HG02623 (cell line): ENCODE measurements around the gene SASH3.

Experiments
- ATAC-seq: cut with Tn5 transposase; IDR thresholded peaks from one replicate; pipeline ENCODE4 v1.9.1; 2021; ENCODE audit warnings: moderate library complexity; ENCODE audit not compliant: unreplicated experiment

SASH3 gene

DNA sequence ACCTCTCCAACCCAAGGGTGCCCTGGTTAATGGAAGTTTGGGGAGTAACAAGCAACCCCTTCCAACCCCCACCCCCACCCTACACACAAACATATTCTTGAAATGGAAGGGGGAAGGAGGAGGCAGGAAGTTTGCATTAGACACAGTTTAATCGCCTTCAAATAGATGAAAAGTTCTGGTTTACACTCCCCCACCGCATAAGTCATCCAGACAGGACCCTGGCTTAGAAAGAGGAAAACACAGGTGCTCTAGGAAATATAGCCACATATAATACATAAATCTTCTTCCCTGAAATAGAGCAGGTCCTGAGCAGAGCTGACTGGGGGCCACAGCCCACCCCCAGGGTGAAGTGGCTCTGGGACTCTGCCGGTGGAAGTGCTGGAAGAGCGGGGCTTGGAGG, 25.1 kb downstream of the SASH3 start:
- no peak for ATAC-seq

DNA sequence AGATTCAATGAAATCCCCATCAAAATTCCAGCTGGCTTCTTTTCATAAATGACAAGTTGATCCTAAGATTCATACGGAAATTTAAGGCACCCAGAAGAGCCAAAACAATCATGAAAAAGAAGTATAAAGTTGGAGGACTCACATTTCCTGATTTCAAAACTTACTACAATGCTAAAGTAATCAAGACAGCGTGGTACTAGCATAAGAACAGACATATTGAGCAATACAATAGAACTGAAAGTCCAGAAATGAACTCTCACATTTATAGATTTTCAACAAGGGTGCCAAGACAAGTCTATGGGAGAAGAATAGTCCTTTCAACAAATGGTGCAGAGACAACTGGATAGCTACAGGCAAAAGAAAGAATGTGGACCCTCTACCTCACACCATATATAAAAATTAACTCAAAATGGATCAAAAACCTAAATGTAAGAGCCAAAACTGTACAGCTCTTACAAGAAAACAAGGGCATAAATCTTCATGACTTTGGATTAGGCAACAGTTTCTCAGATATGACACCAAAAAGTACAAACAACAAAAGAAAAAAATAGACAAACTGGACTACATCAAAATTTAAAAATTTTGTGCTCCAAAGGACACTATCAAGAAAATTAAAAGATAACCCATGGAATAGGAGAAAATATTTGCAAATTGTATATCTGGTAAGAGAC, 28.5 kb downstream of the SASH3 start:
- ATAC-seq: no peak

DNA sequence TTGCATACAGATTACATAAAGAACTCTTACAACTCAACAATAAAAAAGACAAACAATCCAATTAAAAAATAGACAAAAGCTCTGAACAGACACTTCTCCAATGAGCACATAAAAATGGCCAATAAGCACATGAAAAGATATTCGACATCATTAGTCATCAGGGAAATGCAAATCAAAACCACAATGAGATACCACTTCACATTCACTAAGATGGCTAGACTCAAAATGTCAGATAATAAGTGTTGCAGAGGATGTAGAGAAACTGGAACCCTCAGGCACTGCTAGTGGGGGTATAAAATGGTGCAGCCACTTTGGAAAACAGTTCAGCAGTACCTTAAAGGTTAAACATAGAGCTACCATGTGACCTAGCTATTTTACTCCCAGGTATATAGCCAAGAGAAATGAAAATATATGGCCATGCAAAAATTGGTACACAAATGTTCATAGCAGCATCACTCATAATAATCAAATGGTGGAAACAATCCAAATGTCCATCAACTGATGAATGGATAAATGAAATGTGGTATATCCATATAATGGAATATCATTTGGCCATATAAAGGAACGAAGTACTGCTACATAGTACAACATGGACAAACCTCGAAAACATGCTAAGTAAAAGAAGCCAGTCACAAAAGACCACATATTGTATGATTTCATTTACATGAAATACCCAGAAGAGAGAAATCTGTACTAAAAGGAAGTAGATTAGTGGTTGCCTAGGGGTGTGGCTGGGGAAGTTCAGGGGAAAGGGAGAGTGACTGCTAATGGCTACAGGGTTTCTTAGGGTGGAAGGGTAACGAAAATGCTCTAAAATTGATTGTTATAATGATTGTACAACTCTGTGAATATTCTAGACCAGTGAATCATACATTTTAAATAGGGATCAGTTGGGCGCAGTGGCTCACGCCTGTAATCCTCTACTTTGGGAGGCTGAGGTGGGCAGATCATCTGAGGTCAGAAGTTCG, 29.4 kb downstream of the SASH3 start:
- ATAC-seq: no peak

DNA sequence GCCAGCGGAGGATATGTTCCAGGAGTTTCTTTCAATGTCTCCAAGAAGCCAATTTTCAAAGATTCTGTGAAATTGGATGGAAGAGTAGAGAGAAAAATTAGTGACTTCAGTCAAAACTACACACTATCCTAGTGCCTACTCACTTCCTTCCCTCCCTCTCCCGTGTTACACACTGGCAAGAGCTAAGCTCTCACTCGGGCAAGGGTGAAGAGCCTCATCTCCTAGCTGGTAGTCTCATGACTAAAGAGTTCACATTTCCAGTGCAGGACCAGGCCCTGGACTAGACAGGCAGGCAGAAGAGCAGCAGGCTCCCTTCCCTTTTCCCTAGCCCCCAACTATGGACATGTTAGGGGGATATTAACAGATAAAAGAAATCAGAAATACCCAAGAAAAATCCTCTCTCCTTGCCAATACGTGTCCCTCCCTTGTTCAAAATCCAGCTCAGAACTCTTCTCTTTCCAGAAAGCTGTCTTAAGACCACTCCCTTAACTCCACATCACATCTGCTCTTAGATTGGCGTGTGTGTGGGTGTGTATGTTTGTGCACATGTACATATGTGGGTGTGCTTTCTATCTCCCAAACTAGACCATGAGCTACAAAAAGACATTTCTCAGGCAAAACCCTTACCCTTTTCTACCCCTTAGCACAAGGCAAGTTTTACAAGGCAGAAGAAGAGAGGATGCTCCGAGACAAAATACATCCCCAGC, 34.1 kb downstream of the SASH3 start:
- ATAC-seq: no peak

DNA sequence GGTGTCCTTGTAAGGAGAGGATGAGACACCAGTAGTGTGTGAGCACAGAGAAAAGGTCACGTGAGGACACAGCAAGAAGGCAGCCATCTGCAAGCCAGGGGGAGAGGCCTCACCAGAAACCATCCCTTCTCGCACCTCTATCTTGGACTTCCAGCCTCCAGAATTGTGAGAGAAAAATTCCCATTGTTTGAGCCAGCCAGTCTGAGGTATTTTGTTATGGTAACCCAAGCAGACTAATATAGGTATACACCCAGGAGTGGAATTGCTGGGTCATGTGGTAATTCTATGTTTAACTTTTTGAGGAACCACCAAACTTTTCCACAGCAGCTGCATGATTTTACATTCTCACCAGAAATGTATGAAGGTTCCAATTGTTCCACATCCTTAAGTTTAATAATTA, 38.4 kb downstream of the SASH3 start:
- no peak for ATAC-seq

DNA sequence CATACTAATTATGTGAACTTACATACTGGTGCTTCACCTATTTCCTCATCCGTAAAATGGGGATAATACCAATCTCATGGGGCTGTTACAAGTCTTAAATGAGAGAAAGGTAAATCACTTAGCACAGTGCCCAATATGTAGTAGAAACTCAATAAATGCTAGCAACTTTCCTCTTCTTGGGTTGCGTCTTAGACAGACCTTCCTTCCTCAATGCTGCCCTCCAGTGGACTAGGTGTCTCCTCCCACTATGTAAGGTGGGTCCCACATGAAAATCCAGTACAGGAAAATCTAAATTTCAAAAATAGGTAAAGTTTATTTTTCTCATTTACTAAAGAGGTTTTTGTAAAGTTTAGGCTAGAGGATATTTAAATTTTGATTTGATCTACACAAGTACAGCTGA, 43.4 kb downstream of the SASH3 start:
- ATAC-seq: no peak

DNA sequence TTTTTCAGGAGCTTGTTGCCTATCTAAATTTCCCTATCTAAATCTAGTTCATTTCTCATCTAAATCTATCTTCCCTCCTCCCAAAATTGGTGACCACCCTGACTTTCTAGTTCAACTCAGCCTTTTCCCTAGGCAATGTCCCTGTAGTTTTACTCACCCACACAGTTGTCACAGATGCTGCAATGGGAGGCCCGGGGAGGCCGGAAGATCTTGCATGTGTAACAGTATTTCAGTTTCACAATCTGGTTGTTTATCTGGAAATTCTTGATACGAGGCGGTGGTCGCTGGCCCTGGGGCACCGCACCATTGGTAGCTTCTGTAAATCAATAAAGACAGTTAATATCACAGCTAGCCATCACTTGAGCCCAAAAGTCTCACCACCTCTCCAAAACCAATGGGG, 43.8 kb downstream of the SASH3 start:
- no peak for ATAC-seq

DNA sequence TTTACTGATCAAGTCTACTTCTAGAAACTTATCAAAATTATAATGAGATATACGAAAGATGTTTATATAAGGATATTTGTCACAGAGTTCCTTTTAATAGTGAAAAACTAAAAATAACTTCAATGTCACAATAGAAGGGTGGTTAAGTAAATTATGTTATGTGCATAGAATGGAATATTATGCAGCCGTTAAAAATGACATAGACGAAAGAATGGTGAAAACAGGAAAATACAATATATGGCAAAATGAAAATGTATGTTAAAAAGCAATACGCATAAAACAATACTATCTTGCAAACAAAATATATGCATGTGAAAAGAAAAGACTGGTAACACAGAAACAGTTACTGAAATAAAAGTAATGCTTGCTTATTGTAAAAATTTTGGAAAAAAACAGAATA, 44.9 kb downstream of the SASH3 start:
- ATAC-seq: no peak

DNA sequence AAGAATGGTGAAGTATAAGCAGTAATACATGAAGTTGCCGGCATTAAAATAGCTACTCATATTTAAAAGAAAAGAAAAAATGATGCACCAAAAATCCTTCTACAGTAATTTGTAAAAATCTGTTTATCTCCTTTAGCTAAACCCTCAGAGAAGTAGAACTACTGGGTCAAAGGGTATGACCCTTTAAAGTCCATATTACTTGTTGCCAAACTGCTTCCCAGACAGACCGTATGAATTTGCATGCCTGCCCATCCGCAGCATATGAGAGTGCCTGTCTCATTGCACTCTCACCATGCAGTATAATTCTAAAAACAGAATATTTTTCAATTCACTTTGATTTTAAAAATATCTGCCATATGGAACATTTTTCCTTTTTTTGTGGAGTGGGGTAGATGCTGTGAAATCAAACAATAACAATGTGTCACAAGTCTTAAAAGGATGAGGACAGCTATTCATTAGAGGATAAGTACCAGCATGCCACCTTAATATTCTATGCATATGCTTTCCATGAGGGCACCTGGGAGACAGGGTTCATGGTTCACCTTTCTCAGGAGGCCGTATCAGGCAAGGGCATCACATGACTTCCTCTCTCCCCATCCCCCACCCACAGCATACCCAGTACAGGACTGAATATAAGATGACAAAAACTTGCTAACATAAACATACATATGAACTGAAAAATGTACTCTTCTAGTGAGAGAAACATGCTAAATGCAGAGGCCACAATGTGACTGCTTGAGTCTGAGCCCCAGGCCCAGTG, 46.2 kb downstream of the SASH3 start:
- ATAC-seq: no peak

DNA sequence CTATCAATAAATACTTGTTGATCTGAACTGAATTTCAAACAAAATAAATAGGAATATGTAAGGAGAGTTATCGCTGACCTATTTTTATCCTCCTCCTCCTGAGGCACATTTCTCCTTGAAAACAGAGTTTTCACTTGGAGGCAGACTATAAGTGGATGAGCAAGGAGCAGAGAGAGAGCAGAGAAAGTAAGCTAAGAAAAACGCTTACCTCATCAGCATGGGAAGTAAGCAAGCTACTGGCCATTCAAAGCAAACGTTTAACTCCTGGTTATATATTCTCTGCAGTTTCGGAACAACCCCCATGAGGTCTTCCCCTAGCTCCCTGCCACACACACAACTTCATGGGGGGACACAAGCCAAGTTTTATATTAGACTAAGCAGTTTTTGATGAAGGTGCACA, 50.7 kb downstream of the SASH3 start:
- ATAC-seq: no peak

DNA sequence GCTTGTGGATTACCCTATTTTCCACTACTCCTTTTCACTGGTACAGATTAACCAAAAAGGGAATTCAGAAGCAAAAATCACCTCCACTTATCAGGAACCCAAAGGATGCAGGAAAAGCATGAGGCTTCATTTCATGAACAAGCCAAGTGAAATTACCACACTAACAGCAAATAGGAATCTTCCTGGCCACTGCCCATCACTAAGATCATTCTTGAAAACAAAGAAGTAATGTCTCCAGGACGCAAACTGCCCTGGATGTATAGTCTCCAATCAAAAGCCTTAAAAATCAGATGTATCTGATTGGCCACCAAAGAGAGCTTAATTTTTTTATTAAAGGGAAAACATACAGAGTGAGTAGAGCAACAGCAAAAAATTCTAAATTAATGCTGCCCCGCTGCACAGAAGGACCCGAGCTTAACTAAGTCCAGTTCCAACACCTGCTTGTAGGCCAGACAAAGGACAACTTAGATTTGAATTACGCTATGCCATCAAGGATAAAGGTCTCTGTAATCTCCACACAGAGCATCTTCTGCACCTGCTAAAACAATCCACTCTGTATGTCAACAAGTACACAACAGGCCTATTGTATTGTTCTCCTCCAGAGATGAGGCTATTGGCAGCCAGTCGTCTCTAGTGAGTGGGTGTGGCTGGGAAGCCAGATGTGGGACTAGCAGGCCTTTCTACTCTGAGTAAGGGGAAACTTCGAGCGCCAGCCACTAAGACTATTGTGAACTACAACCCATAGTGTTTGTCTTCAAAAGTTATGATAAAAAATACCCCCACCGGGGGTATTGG, 51.5 kb downstream of the SASH3 start:
- no peak for ATAC-seq

DNA sequence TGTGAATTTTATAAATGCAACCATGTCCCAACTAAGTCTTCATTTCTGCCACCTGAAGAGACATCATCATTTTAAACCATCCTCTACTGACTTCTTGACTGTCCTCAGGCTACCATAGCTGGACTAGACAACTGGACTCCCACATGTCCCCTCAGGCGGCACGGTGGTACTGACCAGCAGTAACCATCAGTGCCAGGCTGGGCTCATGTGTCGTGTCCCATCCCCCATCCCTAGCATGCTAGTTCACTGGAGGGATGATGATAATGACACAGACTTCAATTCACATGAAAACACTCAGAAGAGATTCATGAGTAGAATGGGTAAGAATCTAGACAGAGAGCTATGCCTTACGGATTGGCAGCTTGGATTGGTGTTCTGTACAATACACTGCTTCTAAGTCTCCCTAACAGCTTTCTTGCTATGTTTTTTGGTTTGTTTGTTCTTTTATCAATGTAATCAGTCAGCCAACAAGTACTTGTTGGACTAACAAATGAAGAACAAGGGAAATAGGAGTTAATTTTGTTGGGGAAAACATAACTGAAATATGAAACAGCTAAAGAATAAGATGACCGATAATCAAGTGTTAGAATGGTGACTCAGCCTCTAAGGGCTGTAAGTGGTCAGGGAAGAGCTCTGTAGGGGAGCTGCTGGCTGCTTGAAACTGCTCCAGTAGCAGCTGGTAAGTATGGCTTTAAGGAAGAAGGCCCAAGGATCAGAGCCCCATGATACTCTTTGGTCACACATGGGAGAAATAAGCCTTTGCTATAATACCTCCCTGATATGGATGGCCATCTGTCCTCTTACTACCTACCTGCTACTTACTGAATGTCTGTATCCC, 53.6 kb downstream of the SASH3 start:
- ATAC-seq: no peak

DNA sequence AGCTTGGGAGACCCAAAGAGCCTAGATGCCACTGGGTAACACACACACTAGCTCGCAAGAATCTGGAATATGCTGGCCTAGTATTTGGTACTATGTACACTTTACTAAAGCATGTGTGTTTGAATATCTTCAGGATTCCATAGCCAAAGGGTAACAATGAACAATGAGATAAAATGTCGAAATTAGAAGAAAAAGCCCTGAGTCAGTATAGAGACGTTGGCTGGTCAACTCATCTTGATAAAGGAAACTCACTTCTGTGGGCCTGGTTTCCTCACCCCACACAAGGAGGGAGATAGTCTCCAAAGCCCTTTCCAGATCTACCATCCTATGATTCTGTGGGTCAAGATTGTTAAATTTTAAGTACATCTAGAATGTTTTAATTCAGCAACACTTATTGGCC, 57.1 kb downstream of the SASH3 start:
- no peak for ATAC-seq

DNA sequence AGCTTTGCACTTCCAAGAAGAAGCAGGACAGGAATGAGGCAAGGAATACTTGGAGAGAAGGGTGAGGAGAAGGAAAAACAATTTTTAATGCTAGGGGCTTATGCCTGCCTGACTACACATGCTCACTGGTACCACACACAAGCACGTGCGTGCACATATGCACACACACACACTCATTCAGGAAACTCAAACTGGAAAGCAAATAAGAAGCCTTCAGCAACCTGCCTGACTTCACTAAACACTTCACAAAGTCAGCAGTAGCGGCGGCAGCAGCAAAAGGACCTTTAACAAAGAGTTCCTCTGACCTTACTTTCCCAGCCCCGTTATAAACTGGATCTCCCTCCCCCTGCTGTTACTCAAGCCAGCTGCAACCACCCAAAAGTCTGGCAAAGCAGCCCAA, 60.6 kb downstream of the SASH3 start:
- no peak for ATAC-seq

DNA sequence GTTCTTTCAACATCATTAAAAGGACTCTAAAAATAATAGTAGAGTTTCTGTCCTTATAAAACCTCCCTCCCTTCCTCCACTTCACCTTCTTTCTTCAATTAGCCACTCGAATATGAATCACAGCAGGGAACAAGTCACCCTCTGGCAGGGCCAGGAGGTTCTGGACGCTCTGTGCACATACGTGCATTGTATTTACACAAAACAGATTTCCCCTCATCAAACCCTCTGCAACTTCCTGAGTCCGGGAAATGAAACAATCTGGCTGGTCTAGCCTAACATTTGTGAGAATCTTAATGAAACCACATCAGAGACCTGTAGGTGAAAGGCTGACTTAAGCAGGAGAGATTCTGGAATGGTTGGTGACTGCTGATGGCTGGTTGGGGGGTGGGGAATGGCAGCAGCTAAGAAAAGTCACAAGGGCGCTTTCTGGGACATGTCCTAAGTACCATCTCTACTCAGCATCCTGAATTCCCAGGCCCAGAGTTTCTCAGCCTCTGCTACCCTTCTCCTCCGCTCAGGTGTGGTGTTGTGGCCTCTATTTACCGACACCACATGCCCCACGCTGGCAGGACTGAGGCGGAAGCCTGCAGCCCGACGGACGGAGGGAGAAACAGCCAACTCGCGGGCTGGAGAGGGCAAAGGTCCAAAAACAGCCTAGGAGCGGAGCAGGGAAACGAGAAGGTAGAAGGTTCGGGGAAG, 62.9 kb downstream of the SASH3 start:
- no peak for ATAC-seq

DNA sequence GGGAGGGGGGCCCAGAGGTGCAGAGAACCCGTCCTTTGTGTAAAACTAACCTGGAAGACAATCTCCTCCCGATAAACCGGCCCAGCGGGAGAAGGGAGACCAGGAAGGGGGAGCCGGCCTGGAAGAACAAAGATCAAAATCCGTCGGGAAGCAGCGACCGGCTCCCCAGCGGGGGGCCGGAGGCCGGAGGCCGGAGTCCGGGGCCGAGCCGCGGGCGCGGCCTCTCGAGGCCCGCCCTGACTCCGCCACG, 63.4 kb downstream of the SASH3 start:
- no peak for ATAC-seq

DNA sequence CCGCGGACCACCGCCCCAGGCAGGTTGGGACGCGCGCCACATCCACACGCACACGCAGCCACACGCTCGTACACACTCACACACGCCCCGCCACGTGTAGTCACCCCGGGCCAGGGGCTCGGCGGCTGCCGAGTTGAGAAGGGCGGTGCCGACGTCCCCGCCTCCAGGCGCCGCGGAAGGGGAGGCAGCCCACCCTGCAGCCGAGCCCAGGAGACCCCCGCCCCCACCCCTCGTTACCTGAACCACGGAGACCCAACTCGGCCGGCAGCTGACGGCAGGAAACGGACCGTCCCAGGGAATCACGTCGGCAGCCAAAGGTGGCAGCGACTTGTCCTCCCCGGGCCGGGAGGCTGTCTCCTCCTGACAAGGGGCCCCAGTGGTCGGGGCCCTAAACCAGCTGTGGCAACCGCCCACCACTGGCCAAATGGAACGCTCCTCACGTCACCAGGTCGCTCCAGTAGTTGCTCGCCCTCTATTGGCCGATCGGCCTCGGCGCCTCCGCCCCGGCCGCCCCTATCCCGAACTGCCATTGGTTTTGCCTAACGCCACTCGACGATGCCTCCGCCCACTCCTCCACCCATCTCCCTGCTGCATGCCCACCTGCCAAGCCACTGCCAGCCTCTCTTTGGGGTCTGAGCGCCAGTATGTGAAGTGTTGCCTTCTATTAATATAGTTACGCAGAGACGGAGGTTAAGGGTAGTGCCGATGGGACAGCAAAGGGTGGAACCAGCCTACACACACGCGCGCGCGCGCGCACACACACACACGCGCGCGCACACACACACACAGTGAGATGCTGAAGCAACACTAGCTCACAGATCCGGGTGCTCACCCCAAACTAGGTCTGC, 63.9 kb downstream of the SASH3 start, which contains the start of gene ZDHHC9:
Gene ZDHHC9, minus strand, starts transcription at position 428 of the 848 bp plus-strand sequence. CDS start 1,941 bp downstream, outside the sequence.
- peak; percentile 98 for ATAC-seq
